AG09319 (cell line): ENCODE results near the gene LRBA.

ENCODE experiments used
- DNase-seq: peaks from one replicate; pipeline ENCODE4 v3.0.0-alpha.2; 2010; ENCODE audit warnings: low read depth; ENCODE audit errors: extremely low read depth
- CTCF ChIP-seq: IDR thresholded peaks from 2 replicates; pipeline ENCODE4 v1.5.1; 2011; ENCODE audit warnings: low read depth, mild to moderate bottlenecking, inconsistent platforms, low read length, moderate library complexity

LRBA gene

GRCh38 chr4:150337734-150338133 is 677.4 kb downstream of the LRBA start:
- peak; percentile 53 for DNase-seq
- TF ChIP-seq CTCF = no peak

DNA sequence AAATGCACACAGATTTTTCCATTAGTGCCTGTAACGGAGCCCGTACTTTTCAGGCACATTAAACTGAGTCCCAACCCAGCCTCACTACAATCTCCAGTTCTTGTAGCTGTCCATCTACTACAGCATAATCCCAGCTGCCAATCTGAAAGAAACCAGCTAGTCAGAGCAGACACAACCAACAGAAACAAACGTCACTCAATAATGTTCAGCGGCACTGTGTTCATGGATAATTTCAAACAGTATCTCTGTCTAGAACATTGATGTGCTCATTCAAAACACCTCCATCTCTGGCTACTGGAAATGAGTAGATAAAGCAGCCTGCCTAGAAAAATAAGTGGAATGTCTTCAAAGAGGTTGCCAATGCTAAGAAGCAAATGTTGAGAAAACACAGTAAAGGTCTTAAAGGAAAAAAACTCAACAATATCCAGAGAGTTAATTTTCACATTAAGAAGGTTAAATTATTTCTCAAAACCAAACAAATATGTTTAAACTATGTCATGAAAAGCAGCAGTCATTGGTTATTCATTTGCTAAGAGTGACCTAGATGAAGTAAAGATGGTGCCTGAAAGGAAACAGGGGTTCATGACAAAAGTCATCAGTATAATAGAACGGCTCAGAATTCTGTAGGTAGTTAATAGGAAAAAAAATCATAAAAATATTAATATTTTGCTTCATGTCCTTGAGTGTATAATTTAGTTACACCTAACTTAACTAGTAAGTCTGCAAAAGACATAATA is 678.2 kb downstream of the LRBA start:
- TF ChIP-seq CTCF = no peak
- DNase-seq = no peak

DNA sequence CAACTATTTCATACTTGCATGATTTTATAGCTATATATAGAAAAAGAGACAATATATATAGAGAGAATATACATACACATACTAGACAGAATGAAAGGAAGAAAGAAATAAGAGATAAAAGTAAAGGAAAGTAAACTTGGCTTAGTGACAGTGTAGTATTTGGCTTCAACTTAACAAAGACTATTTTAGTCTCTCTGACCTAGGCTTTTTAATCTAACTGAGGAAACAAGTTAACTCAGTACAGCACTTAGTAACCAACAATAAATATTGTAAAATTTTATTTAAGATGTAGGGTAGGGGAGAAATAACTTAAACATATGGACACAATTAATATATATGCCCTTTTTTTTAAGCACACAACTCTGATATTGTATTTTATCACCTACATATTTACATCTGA is 682.1 kb downstream of the LRBA start:
- DNase-seq = no peak
- no peak for TF ChIP-seq CTCF

DNA sequence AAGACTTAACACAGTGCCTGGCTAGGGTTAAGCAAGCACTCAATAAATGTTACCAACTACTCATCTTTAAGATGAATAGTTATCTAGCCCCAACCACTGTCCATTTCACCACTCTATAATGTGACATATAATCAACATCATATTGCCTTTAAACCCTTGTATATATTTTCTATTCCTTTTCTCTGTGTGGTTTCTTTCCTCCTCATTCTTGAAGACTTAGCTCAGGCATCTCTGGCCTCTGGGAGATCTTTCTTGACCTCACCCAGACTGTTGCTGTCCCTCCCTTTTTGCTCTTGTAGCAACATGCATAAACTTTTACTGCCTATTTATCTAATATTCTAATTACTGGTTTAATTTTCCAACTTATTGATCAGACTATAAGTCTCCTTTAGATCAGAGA is 683.0 kb downstream of the LRBA start:
- TF ChIP-seq CTCF = no peak

DNA sequence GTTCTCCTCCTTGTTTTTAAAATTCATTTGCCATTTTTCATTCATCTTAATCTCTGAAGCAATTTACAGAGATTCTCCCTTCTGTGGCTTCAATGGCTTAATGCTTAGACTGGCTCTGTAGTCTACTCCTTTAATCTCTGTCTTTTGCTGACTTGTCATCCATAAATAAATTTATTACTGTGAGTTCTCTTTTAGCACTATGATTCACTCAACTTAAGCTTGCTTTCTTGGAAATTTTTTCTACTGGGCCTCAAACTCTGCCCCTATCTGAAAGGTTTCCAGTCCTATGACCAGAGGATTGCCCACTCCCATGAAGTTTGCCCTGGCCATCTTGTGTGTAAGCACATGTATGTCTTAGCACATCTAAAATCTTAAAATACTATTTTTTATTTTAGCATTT is 685.7 kb downstream of the LRBA start:
- TF ChIP-seq CTCF = no peak
- DNase-seq = no peak

More for the DNA sequence above, 683.0 kb downstream of the LRBA start:
- no peak for DNase-seq

DNA sequence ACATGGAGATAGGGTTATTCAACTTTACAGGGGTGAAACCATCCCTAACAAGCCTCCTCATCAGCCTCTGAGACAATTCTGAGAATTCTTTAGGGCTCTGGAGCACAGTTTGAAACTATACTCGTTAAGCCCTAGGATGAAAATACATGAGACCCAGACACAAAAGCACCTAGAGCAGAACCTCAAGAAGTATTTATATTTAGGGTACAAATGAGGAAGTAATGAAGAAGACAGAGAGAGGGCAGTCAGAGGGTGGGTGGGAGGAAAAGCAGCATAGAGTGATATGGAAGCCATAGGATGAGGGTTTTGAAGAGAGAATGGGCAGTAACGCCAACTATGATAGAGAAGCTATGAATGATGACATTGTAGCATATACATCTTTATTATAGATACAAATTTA is 686.6 kb downstream of the LRBA start:
- TF ChIP-seq CTCF = no peak
- no peak for DNase-seq

- DNase-seq = no peak
- TF ChIP-seq CTCF = no peak
Measured at GRCh38 chr4:150327262-150327780, 687.8 kb downstream of the LRBA start.
